MM.1S (cell line): Measurements from ENCODE around the gene ANKRD24.

Source experiments
- EZH2 ChIP-seq: fragments of 300-600 bp; sonication (generic); optimal IDR thresholded peaks from 2 replicates; pipeline ENCODE3; 2017; ENCODE audit warnings: low read depth, mild to moderate bottlenecking, antibody characterized with exemption, low read length, mixed read lengths
- EZH2phosphoT487 ChIP-seq: fragments of 300-600 bp; sonication (generic); IDR thresholded peaks from 2 replicates; pipeline ENCODE4 v1.6.1; 2018; ENCODE audit warnings: antibody characterized with exemption, low read length
- TF ChIP-seq, protein P1 (sequence below): fragments of 300-600 bp; sonication (generic); IDR thresholded peaks from 2 replicates; pipeline ENCODE4 v1.5.1; 2016; ENCODE audit warnings: antibody characterized with exemption, low read length, mixed read lengths

DNA sequence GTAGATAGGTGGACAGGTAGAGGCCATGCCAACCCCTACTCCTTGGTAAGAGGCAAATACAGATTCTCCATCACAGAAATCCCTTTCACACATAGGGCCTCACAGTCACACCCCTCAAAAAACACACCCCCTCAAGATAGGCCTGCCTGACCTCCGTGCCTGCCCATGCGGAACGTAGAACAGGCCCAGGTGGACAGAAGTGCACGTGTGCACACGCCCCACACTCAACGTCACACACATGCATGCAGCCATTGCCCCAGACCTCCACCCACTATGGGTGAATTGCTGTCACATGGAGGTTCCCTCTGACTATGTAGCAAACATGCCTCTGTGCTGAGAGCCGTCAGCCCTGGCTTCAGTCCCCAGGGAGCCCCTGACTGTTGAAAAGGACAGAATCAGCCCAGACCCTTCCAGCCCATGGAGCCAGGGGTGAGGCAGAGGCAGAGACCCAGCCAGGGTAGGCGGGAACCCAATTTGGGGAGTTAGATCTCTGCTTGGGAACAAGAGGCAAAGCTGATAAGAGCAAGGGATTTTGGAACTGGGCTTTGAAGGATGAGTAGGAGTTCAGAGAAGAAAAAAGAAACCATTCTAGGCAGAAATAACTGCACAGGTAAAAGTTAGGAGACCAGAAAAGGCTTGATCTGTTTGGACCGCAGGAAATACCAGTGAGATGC is 3.1 kb downstream of the ANKRD24 start:
- TF ChIP-seq, protein P1, sequence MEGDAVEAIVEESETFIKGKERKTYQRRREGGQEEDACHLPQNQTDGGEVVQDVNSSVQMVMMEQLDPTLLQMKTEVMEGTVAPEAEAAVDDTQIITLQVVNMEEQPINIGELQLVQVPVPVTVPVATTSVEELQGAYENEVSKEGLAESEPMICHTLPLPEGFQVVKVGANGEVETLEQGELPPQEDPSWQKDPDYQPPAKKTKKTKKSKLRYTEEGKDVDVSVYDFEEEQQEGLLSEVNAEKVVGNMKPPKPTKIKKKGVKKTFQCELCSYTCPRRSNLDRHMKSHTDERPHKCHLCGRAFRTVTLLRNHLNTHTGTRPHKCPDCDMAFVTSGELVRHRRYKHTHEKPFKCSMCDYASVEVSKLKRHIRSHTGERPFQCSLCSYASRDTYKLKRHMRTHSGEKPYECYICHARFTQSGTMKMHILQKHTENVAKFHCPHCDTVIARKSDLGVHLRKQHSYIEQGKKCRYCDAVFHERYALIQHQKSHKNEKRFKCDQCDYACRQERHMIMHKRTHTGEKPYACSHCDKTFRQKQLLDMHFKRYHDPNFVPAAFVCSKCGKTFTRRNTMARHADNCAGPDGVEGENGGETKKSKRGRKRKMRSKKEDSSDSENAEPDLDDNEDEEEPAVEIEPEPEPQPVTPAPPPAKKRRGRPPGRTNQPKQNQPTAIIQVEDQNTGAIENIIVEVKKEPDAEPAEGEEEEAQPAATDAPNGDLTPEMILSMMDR = no peak
- TF ChIP-seq EZH2 (no peak), EZH2phosphoT487 (no peak)
